CD1c-positive myeloid dendritic cell (primary cell): Measurements from ENCODE around the gene TRIM24.
"Not testable (repeated sequence)": the region's sequence is repeated elsewhere in the genome, so short reads cannot be mapped to it uniquely, and the experiment has no call there.

ENCODE experiments used
- DNase-seq: peaks from one replicate; pipeline ENCODE4 v3.0.0-alpha.2; 2016; ENCODE audit errors: extremely low spot score

Gene TRIM24

DNA sequence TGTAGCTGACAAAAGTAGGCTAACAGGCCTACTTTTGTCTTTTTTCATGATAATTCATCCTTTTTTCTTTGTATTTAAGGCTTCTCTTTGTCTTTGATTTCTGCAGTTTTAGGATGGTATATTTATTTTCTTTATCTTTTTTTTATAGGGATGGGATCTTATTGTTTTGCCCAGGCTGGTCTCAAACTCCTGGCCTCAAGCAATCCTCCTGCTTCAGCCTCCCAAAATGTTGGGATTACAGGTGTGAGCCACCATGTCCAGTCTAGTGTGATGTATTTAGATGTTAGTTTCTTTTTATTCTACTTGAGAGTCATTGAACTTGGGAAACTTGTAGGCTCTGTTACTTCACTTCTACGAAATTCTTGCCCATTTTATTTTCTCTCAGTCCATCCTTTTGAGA is 35.4 kb downstream of the TRIM24 start:
- no peak for DNase-seq

- DNase-seq = no peak
Observed at GRCh38 chr7:138499340-138499739, 39.3 kb downstream of the TRIM24 start.

DNA sequence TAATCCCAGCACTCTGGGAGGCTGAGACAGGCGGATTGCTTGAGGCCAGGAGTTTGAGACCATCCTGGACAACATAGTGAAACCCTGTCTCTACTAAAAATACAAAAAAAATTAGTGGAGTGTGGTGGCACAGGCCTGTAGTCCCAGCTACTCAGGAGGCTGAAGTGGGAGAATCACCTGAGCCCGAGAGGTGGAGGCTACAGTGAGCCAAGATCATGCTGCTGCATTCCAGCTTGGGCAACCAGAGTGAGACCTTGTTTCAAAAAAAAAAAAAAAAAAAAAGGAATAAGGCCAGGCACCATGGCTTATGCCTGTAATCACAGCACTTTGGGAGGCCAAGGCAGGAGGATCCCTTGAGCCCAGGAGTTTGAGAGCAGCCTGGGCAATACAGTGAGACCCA is 40.2 kb downstream of the TRIM24 start:
- DNase-seq = not testable (repeated sequence)

- DNase-seq = no peak
Observed at GRCh38 chr7:138500892-138501291, 40.8 kb downstream of the TRIM24 start.

DNA sequence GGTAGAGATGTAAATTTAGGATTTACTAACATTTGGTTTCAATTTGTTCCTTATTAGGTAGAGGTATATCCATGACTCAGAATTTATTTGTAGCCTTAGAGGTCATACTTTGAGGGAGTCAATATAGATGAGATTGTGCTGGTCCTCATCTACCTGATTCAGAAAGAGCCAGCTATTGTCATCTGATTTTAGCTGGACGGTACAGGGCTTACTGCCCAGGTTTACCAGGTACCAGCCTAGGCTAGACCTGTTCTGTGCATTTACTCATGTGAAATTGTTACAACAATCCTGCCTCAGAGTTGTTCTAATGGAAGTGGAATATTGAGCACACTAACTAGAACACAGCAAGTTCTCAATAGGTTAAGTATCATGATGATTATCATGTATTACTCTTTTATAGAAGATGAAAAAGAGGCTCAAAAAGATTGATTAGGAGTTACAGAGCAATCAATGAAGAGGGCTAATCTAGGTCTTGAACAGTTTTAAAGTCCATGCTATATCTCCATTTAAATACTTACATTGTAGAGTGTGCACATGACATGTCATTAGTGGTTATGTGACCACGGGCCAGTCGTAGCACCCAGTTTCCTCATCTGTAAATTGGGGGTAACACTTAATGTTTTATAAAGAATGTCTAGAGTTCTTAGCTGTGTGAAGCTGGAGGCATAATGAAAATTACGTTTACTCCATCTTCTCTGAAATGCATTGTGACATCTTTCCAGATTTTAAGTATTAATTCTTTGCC is 42.1 kb downstream of the TRIM24 start:
- no peak for DNase-seq

DNA sequence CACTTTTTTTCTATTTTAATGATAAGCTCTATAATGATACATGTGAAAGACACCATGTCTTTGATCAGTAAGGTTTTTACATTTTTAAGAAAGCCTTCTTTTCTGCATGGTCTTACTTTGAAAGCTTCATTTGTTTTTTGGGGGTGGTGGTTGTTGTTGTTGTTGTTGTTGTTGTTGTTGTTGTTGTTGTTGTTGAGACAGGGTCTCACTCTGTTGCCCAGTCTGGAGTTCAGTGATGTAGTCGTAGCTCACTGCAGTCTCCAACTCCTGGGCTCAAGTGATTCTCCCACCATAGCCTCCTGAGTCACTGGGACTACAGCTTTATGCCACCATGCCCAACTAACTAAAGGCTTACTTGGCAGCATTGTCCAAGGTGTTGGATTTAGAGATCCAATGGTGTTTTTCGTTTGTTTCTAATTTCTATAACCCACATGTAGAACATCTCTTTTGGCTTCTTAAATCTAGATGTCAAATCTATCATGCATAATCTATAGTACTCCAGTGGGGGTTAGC is 45.4 kb downstream of the TRIM24 start:
- no peak for DNase-seq

- no peak for DNase-seq
Observed at GRCh38 chr7:138506764-138507163, 46.7 kb downstream of the TRIM24 start.

DNA sequence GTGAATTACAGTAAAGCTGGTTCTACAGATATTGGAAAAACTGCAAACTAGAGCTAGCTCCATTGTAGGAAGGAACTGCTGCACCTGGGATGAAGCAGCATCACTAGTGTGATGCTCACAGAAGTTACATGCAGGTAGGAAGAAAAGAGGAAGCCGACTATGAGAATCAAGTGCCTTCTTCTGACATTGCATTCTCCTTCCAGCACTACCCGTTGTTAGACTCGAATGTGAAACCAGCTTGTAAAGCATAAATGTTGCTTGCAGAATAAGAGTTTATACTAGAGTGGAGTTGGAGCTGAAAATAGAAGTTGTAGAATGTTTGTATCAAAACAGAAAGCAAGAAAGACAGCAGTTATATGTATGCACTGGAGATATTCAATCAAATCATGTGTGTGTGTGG is 49.9 kb downstream of the TRIM24 start:
- no peak for DNase-seq

DNA sequence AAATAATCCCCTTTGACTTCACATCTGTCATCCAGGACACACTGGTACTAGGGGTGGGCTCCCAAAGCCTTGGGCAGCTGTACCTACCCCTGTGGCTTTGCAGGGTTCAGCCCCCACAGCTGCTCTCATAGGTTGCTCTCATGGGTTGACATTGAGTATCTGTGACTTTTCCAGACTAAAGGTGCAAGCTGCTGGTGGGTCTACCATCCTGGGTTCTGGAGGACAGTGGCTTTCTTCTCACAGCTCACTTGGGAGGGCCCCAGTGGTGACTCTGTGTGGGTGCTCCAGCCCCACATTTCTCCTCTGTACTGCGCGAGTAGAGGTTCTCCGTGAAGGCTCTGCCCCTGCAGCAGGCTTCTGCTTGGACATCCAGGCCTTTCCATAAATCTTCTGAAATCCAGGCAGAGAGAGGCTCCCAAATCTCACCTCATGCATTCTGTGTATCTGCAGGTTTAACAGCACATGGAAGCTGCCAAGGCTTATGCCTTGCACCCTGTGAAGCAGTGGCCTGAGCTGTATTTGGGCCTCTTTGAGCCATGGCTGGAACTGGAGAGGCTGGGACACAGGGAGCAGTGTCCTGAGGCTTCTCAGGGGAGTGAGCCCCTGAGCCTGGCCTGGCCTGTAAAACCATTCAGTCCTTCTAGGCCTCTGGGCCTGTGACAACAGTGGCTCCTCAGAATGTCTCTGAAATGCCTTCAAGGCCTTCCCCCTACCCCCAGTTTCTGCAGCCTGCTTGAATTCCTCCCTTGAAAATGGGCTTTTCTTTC is 52.2 kb downstream of the TRIM24 start:
- DNase-seq = no peak

- DNase-seq = no peak
Observed at GRCh38 chr7:138512885-138513284, 52.8 kb downstream of the TRIM24 start.

- no peak for DNase-seq
Observed at GRCh38 chr7:138513344-138513871, 53.3 kb downstream of the TRIM24 start.

DNA sequence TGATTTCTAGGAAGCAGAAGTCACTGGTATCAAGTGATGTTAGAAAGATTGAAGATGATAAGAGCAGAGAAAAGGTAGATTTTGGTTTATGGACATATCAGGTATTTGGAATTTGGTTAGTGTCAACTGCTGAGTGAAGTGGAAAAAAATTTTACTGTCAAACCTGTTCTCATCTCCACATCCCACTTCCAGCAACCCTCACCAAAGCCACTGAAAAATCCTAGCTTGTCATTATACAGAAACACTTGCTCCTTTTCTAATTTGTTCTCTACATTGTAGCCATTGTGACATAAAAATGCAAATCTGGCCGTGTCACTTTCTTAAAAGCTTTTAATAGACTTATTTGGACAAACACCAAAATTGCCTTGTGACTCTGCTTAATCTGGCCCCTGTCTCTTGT is 54.0 kb downstream of the TRIM24 start:
- no peak for DNase-seq

GRCh38 chr7:138515001-138515528 is 55.0 kb downstream of the TRIM24 start:
- DNase-seq = no peak

DNA sequence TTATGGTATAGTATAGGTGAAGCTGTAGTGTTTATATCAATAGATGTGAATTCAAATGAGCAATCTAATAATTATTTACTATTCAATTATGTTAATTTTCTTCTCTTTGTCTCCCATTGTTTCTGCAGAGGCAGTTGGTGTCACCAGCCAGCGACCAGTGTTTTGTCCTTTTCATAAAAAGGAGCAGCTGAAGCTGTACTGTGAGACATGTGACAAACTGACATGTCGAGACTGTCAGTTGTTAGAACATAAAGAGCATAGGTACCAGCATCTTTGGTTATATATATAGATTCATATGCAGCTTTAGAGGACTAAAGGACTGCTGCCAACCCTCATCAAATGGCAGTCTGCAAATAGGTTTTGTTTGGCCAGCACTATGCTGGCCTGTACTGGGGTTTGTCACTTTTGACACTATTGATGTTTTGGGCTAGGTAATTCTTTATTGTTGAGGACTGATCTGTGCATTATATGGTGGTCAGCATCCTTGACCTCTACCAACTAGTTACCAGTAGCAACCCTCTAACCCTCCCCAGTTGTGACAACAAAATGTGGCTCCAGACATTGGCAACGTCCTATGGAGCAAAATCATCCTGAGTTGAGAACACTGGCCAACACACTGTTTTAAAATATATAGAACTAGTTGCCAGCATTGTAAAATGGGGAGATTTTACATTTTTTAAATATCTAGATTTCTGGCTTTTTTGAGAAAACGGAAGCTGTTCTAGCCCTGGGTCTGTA is 59.2 kb downstream of the TRIM24 start:
- no peak for DNase-seq

DNA sequence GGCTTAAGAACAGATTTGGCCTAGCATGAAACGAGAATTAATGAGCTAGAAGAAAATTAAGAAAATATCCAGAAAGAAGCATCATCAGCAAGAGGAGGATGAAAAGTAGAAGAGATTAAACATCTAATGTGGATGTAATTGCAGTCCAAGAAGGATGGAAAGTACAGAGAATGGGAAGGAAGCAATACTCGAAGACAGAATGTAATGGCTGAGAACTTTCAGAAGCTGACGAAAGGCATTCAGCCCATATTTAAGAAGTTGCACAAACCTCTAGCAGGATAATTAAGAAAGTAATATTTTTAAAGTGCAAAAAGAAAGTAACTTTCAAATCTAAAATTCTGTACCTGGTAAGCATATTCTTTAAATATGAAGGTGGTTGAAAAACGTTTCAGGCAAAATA is 60.7 kb downstream of the TRIM24 start:
- no peak for DNase-seq

- no peak for DNase-seq
Observed at GRCh38 chr7:138521837-138522461, 61.9 kb downstream of the TRIM24 start.

DNA sequence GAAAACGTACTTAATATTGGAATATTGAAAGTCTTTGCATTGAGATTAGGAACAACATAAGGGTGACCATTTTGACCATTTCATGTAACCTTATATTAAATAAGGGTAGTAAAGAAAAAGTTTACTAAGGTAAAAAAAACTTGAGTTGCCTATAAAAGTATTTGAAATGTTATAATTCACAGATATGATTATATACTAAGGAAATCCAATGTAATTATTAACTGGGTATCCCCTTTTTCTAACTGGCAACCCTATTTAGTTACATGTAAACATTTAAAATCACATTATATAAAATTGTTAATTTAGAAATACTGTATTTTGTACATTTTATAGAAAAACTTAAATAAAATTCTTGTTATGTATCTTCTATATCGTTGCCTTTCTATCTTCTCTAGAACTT is 64.2 kb downstream of the TRIM24 start:
- no peak for DNase-seq

- no peak for DNase-seq
Observed at GRCh38 chr7:138525757-138526156, 65.7 kb downstream of the TRIM24 start.

DNA sequence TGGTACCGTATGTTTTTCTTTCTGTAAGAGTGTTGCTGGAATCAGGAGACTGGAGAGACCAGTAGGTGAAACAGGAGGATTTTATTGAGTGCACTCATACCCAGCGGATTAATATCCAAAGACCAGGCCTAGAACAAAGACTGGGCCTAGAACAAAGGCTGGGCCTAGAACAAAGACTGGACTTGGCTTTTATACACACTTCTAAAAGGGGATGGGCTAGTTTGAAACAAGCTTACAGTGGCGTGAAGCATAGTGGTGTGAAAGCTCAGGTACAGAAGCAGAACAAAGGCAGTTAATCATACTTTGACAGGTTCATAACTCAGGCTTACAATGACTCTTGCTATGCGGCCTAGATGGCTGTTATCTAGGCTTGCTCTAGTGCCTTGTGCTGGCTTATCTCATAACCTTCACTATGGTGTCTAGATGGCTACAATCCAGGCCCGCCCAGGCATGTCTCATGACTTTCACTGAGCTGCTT is 67.7 kb downstream of the TRIM24 start:
- no peak for DNase-seq

GRCh38 chr7:138536833-138537232 is 76.8 kb downstream of the TRIM24 start:
- DNase-seq = not testable (repeated sequence)

GRCh38 chr7:138538518-138538917 is 78.5 kb downstream of the TRIM24 start:
- no peak for DNase-seq
